Measurements from ENCODE around the gene TGFBI. TPM values are rescaled to one million over a fixed set of nuclear protein-coding genes. Genes with fewer than 3 reads are reported as not detected.
"Not testable (repeated sequence)": the region's sequence is repeated elsewhere in the genome, so short reads cannot be mapped to it uniquely, and the experiment has no call there.

TGFBI gene
- total and polyA plus RNA-seq, 5 donors from 2014 or later, result 1.5 to 3.7 (median 2.3) TPM

DNA sequence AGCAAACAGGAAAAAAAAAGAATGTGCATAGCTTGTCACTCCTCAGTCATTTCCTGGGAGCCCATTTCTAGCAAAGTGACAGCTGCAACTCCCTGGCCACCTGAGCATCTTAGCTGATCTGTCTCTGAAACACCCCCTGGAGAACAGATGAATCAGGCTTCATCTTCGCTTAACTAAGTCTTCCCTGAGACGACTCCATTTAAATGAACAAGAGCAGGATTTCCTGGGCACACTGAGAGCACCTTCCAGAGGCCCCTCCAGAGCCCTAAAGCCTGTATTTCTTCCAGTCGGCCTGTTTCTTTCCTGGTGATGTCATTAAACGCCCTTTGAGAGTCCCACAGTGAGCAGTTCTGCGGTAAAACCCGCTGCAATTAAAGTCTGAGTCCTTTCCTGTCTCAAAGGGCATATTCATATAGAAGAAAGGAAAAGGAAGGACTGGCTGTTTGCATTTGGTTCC lies 13.9 kb downstream of the TGFBI start:
- DNase-seq (no peak), ATAC-seq (ENCODE audit: low read depth in 2 of 2) (no peak)
- H3K4me3 ChIP-seq (ENCODE audit: low read depth, low read length), result no peak overlapping the region
- peaks cover 5% of the 10 kb centered on the region for H3K4me1 ChIP-seq (ENCODE audit: control insufficient read depth, insufficient read depth, low read length, poor library complexity, severe bottlenecking)
- H3K27me3 Mint-ChIP-seq, result no peaks in the 10 kb centered on the region
- no peak overlapping the region for H3K27ac ChIP-seq (ENCODE audit: insufficient read depth, low read length, poor library complexity, severe bottlenecking)
- no peaks in the 10 kb centered on the region for H3K36me3 ChIP-seq (ENCODE audit: control insufficient read depth, insufficient read depth, low read length)
- peaks cover 3% of the 10 kb centered on the region for H3K36me3 Mint-ChIP-seq
- no peak overlapping the region for H3K4me3 Mint-ChIP-seq
- H3K27ac Mint-ChIP-seq, result peak overlapping the region in 2 of 3 donors; percentile 14 to 28
- H3K27me3 ChIP-seq (ENCODE audit: control insufficient read depth, insufficient read depth, low read length), result no peaks in the 10 kb centered on the region
- H3K9me3 Mint-ChIP-seq, result peaks cover 0 to 2% (median 0%) of the 10 kb centered on the region in 7 donors
- H3K4me1 Mint-ChIP-seq, result peaks cover 0 to 19% (median 9%) of the 10 kb centered on the region in 4 donors
- H3K9me3 ChIP-seq (ENCODE audit: control insufficient read depth in 2 of 2, low read length in 2 of 2), result no peaks in the 10 kb centered on the region

DNA sequence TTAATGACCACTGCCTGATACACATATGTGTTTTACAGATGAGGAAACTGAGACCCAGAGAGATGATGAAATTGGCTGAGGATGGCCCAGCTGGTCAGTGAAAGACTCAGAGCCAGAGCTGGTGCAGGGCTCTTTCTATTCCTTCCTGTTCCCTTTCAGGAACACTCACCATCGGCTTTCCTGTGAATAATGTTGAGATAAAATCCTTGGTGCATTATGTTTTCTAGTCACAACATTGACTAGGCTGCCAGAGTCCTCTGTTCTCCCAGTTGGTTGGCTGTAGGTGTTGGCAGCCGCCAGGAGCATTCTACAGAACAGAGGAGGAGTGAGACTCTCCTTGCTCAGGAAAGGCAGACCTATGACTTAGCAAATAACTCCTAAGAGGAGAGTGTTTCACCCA lies 14.8 kb downstream of the TGFBI start:
- Histone ChIP-seq H3K4me3 (ENCODE audit: low read depth, low read length) (no peak overlapping the region), H3K27ac (ENCODE audit: insufficient read depth, low read length, poor library complexity, severe bottlenecking) (no peak overlapping the region), H3K4me1 (ENCODE audit: control insufficient read depth, insufficient read depth, low read length, poor library complexity, severe bottlenecking) (no peaks in the 10 kb centered on the region), H3K9me3 (ENCODE audit: control insufficient read depth in 2 of 2, low read length in 2 of 2) (no peaks in the 10 kb centered on the region), H3K27me3 (ENCODE audit: control insufficient read depth, insufficient read depth, low read length) (no peaks in the 10 kb centered on the region), H3K36me3 (ENCODE audit: control insufficient read depth, insufficient read depth, low read length) (no peaks in the 10 kb centered on the region)
- Mint-ChIP-seq H3K9me3 (peaks cover 0 to 2% (median 0%) of the 10 kb centered on the region in 7 donors), H3K36me3 (no peaks in the 10 kb centered on the region), H3K4me3 (no peak overlapping the region), H3K27ac (peak overlapping the region in 2 of 3 donors; percentile 16 to 36), H3K4me1 (peaks cover 0 to 16% (median 6%) of the 10 kb centered on the region in 4 donors), H3K27me3 (no peaks in the 10 kb centered on the region)
- no peak for ATAC-seq (ENCODE audit: low read depth in 2 of 2)
- DNase-seq, result no peak

DNA sequence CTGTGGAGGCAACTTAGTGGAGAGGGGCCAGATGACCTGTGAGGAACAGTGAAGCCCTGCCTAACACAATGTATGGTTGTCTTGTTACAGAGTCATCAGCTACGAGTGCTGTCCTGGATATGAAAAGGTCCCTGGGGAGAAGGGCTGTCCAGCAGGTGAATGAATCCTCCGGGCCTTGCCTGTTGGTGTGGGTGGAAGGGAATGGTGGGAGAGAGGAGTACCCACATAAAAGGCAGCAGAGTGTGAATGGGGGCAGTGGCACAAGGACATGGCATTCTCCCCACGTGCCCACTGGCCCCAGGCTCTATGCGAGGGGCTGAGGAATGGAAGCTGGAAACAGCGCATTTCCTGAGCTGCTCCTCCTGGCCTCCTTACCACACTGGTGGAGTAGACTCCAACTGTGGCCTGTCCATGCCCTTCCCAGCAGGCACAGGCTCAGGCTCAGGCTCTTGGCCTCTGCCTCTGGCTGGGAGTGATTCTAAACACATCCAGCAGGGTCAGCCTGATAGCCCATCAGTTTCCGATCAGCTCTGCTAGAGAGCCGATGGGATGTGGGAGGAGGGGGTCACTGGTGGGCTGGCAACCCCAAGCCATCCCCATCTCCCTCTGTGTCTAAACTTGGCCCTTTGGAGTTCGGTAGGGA lies 15.3 kb downstream of the TGFBI start:
- no peak for ATAC-seq (ENCODE audit: low read depth in 2 of 2)
- H3K27me3 Mint-ChIP-seq, result no peaks in the 10 kb centered on the region
- H3K4me3 Mint-ChIP-seq, result no peak overlapping the region
- H3K36me3 Mint-ChIP-seq, result no peaks in the 10 kb centered on the region
- H3K27ac Mint-ChIP-seq, result no peak overlapping the region
- H3K27ac ChIP-seq (ENCODE audit: insufficient read depth, low read length, poor library complexity, severe bottlenecking), result no peak overlapping the region
- no peaks in the 10 kb centered on the region for H3K27me3 ChIP-seq (ENCODE audit: control insufficient read depth, insufficient read depth, low read length)
- no peak overlapping the region for H3K4me3 ChIP-seq (ENCODE audit: low read depth, low read length)
- H3K4me1 Mint-ChIP-seq, result peaks cover 0 to 16% (median 6%) of the 10 kb centered on the region in 4 donors
- DNase-seq, result no peak
- H3K9me3 Mint-ChIP-seq, result no peaks in the 10 kb centered on the region
- no peaks in the 10 kb centered on the region for H3K36me3 ChIP-seq (ENCODE audit: control insufficient read depth, insufficient read depth, low read length)
- H3K9me3 ChIP-seq (ENCODE audit: control insufficient read depth in 2 of 2, low read length in 2 of 2), result no peaks in the 10 kb centered on the region
- no peaks in the 10 kb centered on the region for H3K4me1 ChIP-seq (ENCODE audit: control insufficient read depth, insufficient read depth, low read length, poor library complexity, severe bottlenecking)

DNA sequence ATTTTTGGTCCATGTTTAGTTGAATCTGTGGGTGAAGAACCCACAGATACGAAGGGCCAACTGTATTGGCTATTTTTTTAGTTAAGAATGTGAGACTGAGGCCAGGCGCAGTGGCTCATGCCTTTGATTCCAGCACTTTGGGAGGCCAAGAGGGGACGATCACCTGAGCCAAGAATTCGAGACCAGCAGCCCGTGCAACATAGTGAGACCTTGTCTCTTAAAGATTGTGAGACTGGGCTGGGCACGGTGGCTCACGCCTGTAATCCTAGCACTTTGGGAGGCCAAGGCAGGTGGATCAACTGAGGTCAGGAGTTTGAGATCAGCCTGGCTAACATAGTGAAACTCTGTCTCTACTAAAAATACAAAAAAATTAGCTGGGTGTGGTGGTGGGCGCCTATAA lies 16.2 kb downstream of the TGFBI start:
- DNase-seq; H3K4me3 ChIP-seq (ENCODE audit: low read depth, low read length); H3K4me1 ChIP-seq (ENCODE audit: control insufficient read depth, insufficient read depth, low read length, poor library complexity, severe bottlenecking); H3K36me3 ChIP-seq (ENCODE audit: control insufficient read depth, insufficient read depth, low read length); H3K27ac Mint-ChIP-seq; H3K36me3 Mint-ChIP-seq; H3K27me3 ChIP-seq (ENCODE audit: control insufficient read depth, insufficient read depth, low read length); H3K9me3 ChIP-seq (ENCODE audit: control insufficient read depth in 2 of 2, low read length in 2 of 2); H3K27ac ChIP-seq (ENCODE audit: insufficient read depth, low read length, poor library complexity, severe bottlenecking); H3K9me3 Mint-ChIP-seq; H3K4me3 Mint-ChIP-seq; ATAC-seq (ENCODE audit: low read depth in 2 of 2); H3K27me3 Mint-ChIP-seq: not testable (repeated sequence)
- H3K4me1 Mint-ChIP-seq, result peaks cover 0 to 16% (median 6%) of the 10 kb centered on the region in 4 donors

DNA sequence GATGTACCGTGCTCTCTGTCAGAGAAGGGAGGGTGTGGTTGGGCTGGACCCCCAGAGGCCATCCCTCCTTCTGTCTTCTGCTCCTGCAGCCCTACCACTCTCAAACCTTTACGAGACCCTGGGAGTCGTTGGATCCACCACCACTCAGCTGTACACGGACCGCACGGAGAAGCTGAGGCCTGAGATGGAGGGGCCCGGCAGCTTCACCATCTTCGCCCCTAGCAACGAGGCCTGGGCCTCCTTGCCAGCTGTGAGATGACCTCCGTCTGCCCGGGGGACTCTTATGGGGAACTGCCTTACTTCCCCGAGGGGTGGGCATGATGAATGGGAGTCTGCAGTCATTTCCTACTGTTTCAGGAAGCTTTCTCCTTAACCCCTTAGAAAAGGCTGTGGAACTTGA lies 17.5 kb downstream of the TGFBI start:
- ATAC-seq (ENCODE audit: low read depth in 2 of 2) (no peak), DNase-seq (no peak)
- Mint-ChIP-seq H3K27ac (no peak overlapping the region), H3K4me1 (peaks cover 0 to 16% (median 6%) of the 10 kb centered on the region in 4 donors), H3K27me3 (no peaks in the 10 kb centered on the region), H3K9me3 (no peaks in the 10 kb centered on the region), H3K36me3 (no peaks in the 10 kb centered on the region), H3K4me3 (no peak overlapping the region)
- Histone ChIP-seq H3K36me3 (ENCODE audit: control insufficient read depth, insufficient read depth, low read length) (no peaks in the 10 kb centered on the region), H3K4me1 (ENCODE audit: control insufficient read depth, insufficient read depth, low read length, poor library complexity, severe bottlenecking) (no peaks in the 10 kb centered on the region), H3K27me3 (ENCODE audit: control insufficient read depth, insufficient read depth, low read length) (no peaks in the 10 kb centered on the region), H3K9me3 (ENCODE audit: control insufficient read depth in 2 of 2, low read length in 2 of 2) (no peaks in the 10 kb centered on the region), H3K4me3 (ENCODE audit: low read depth, low read length) (no peak overlapping the region), H3K27ac (ENCODE audit: insufficient read depth, low read length, poor library complexity, severe bottlenecking) (no peak overlapping the region)

DNA sequence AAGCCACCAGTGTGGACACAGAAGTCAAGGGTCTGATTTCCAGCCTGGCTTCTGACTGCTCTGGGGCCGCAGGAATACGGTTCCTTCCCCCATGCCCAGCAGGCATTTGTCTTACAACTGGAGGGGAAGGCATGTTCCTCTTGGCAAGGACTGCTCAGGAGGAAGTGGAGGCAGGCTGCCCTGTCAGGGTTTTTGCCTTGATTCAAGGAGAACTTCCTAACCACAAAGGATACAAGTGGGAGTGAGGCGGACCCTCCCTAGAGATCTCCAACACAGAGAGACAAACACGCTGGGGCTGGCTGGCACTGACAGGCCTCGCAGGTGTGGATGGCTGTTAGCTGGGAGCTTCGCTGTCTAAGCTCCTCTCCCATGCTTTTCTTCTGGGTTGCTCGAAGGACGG lies 19.1 kb downstream of the TGFBI start:
- Histone ChIP-seq H3K36me3 (ENCODE audit: control insufficient read depth, insufficient read depth, low read length) (no peaks in the 10 kb centered on the region), H3K4me1 (ENCODE audit: control insufficient read depth, insufficient read depth, low read length, poor library complexity, severe bottlenecking) (no peaks in the 10 kb centered on the region), H3K27ac (ENCODE audit: insufficient read depth, low read length, poor library complexity, severe bottlenecking) (no peak overlapping the region), H3K9me3 (ENCODE audit: control insufficient read depth in 2 of 2, low read length in 2 of 2) (no peaks in the 10 kb centered on the region), H3K4me3 (ENCODE audit: low read depth, low read length) (no peak overlapping the region), H3K27me3 (ENCODE audit: control insufficient read depth, insufficient read depth, low read length) (no peaks in the 10 kb centered on the region)
- H3K36me3 Mint-ChIP-seq, result no peaks in the 10 kb centered on the region
- DNase-seq (no peak), ATAC-seq (ENCODE audit: low read depth in 2 of 2) (no peak)
- H3K4me1 Mint-ChIP-seq, result peaks cover 0 to 2% (median under 1%) of the 10 kb centered on the region in 4 donors
- no peak overlapping the region for H3K4me3 Mint-ChIP-seq
- no peaks in the 10 kb centered on the region for H3K27me3 Mint-ChIP-seq
- H3K27ac Mint-ChIP-seq, result no peak overlapping the region
- no peaks in the 10 kb centered on the region for H3K9me3 Mint-ChIP-seq

GRCh38 chr5:136048966-136049365 lies 20.2 kb downstream of the TGFBI start:
- Mint-ChIP-seq H3K9me3 (no peaks in the 10 kb centered on the region), H3K27ac (no peak overlapping the region), H3K27me3 (no peaks in the 10 kb centered on the region), H3K36me3 (no peaks in the 10 kb centered on the region), H3K4me3 (no peak overlapping the region), H3K4me1 (no peaks in the 10 kb centered on the region)
- Histone ChIP-seq H3K27ac (ENCODE audit: insufficient read depth, low read length, poor library complexity, severe bottlenecking) (no peak overlapping the region), H3K9me3 (ENCODE audit: control insufficient read depth in 2 of 2, low read length in 2 of 2) (no peaks in the 10 kb centered on the region), H3K36me3 (ENCODE audit: control insufficient read depth, insufficient read depth, low read length) (no peaks in the 10 kb centered on the region), H3K27me3 (ENCODE audit: control insufficient read depth, insufficient read depth, low read length) (no peaks in the 10 kb centered on the region), H3K4me3 (ENCODE audit: low read depth, low read length) (no peak overlapping the region), H3K4me1 (ENCODE audit: control insufficient read depth, insufficient read depth, low read length, poor library complexity, severe bottlenecking) (no peaks in the 10 kb centered on the region)
- no peak for DNase-seq
- ATAC-seq (ENCODE audit: low read depth in 2 of 2), result no peak

DNA sequence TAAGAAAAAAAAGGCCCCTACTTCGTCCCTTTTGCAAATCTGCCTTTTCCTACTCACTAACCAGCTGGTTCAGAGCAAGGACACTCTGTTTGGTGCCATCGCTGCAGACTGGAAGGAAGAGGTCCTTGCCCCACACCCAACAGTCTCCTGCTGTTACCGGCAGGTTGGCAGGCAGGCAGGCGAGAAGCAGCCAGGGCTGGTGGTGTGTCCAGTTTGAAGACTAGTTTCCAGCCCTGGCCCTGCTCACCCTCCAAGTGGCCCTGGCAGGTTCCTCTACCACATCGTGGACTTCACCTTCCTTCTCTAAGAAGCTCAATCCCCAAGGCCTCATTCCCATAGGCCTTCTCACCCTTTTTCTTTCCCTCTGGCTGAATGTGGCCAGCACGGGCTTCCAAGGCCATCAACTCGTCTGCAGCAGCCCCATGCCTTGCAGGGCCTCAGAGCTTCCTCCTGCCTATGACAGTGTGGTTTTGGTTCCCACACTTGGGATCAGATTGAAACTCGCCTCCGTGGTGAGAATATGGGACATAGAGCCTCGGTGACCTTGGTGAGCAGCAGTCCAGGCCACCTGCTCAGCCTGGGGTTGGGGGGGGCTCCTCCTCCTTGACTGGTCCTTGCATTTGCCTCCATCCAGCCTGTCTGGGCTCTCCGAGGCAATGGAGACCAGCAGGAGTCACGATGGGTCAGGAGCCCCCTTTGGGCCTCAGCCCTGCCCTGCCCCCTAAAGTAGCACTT lies 22.9 kb downstream of the TGFBI start:
- Histone ChIP-seq H3K27ac (ENCODE audit: insufficient read depth, low read length, poor library complexity, severe bottlenecking) (no peak overlapping the region), H3K36me3 (ENCODE audit: control insufficient read depth, insufficient read depth, low read length) (no peaks in the 10 kb centered on the region), H3K4me3 (ENCODE audit: low read depth, low read length) (no peak overlapping the region), H3K27me3 (ENCODE audit: control insufficient read depth, insufficient read depth, low read length) (no peaks in the 10 kb centered on the region), H3K9me3 (ENCODE audit: control insufficient read depth in 2 of 2, low read length in 2 of 2) (no peaks in the 10 kb centered on the region), H3K4me1 (ENCODE audit: control insufficient read depth, insufficient read depth, low read length, poor library complexity, severe bottlenecking) (no peaks in the 10 kb centered on the region)
- Mint-ChIP-seq H3K27ac (no peak overlapping the region), H3K27me3 (no peaks in the 10 kb centered on the region), H3K4me3 (no peak overlapping the region), H3K36me3 (no peaks in the 10 kb centered on the region), H3K4me1 (no peaks in the 10 kb centered on the region), H3K9me3 (no peaks in the 10 kb centered on the region)
- no peak for DNase-seq
- ATAC-seq (ENCODE audit: low read depth in 2 of 2), result no peak

Measured in CD4-positive, CD25-positive, alpha-beta regulatory T cell (primary cell).